Choroid plexus epithelial cell (primary cell): ENCODE measurements around the gene TMPRSS5.

Source experiments
- DNase-seq: peaks from one replicate; pipeline ENCODE4 v3.0.0-alpha.2; 2010; ENCODE audit warnings: low read depth
- H3K4me3 ChIP-seq: 2 replicates; pipeline ENCODE4 v1.5.1; 2011; ENCODE audit warnings: low read depth, mild to moderate bottlenecking, control low read depth, low read length, moderate library complexity
- CTCF ChIP-seq: conservative IDR thresholded peaks from 2 replicates; pipeline ENCODE4 v1.5.1; 2011; ENCODE audit warnings: low read depth, mild to moderate bottlenecking, control low read depth, inconsistent platforms, low read length, moderate library complexity

The TMPRSS5 gene

GRCh38 chr11:113705871-113706655 lies at the start of gene TMPRSS5:
Gene TMPRSS5 (minus strand): TSS chr11:113706308. CDS start chr11:113706224, 84 bp downstream.
- H3K4me3 ChIP-seq: no peak within 1 kb of the TSS
- TF ChIP-seq CTCF: no peak
- no peak for DNase-seq

GRCh38 chr11:113752932-113753331 lies 46.8 kb upstream of the TMPRSS5 start:
- no peak for DNase-seq
- TF ChIP-seq CTCF: no peak
- H3K4me3 ChIP-seq: no peak overlapping the region

GRCh38 chr11:113736323-113736722 lies 30.2 kb upstream of the TMPRSS5 start:
- no peak overlapping the region for H3K4me3 ChIP-seq

GRCh38 chr11:113732092-113732491 lies 26.0 kb upstream of the TMPRSS5 start:
- H3K4me3 ChIP-seq: no peak overlapping the region
- no peak for TF ChIP-seq CTCF

More at GRCh38 chr11:113736323-113736722, 30.2 kb upstream of the TMPRSS5 start:
- TF ChIP-seq CTCF: no peak
- no peak for DNase-seq

GRCh38 chr11:113730887-113731726 lies 25.0 kb upstream of the TMPRSS5 start:
- H3K4me3 ChIP-seq: no peak overlapping the region
- peak; percentile 87 for DNase-seq
- peak; percentile 87 for TF ChIP-seq CTCF

More at GRCh38 chr11:113732092-113732491, 26.0 kb upstream of the TMPRSS5 start:
- peak; percentile 17 for DNase-seq

GRCh38 chr11:113729456-113729855 lies 23.3 kb upstream of the TMPRSS5 start:
- TF ChIP-seq CTCF: no peak
- peak; percentile 5 for DNase-seq
- H3K4me3 ChIP-seq: no peak overlapping the region
